Nephron (organoid): Measurements from ENCODE around the gene MPPE1.
"Not testable (repeated sequence)": the region's sequence is repeated elsewhere in the genome, so short reads cannot be mapped to it uniquely, and the experiment has no call there.

Experiments used
- H3K27ac Mint-ChIP-seq, 3 experiments: 2 replicates each; pipeline ENCODE4 v1.8.0; 2020; ENCODE audit warnings: mixed read lengths in 3 of 3, mild to moderate bottlenecking in 2 of 3, moderate library complexity in 1 of 3
- H3K27me3 Mint-ChIP-seq: 2 replicates; pipeline ENCODE4 v1.8.0; 2021; ENCODE audit warnings: low read depth, mild to moderate bottlenecking, moderate library complexity, mixed read lengths
- H3K36me3 Mint-ChIP-seq: 2 replicates; pipeline ENCODE4 v1.8.0; 2020; ENCODE audit warnings: low read depth, mixed read lengths
- H3K4me1 Mint-ChIP-seq: 2 replicates; pipeline ENCODE4 v1.8.0; 2020; ENCODE audit warnings: mixed read lengths
- H3K4me3 Mint-ChIP-seq, 3 experiments: 2 replicates each; pipeline ENCODE4 v1.8.0; 2020; ENCODE audit warnings: mild to moderate bottlenecking in 3 of 3, mixed read lengths in 3 of 3, moderate library complexity in 2 of 3
- H3K9me3 Mint-ChIP-seq: 2 replicates; pipeline ENCODE4 v1.8.0; 2020; ENCODE audit warnings: mixed read lengths
- CTCF ChIP-seq, 3 experiments: fragments of 200-600 bp; sonication (generic); IDR thresholded peaks; one replicate each; pipeline ENCODE4 v1.5.0; 2021; ENCODE audit warnings: antibody characterized with exemption in 3 of 3; ENCODE audit not compliant: unreplicated experiment in 3 of 3

Gene MPPE1

GRCh38 chr18:11859282-11859830 lies 48.8 kb downstream of the MPPE1 start:
- peak overlapping the region in 1 of 3 experiments; percentile 43 for H3K27ac Mint-ChIP-seq
- H3K4me1 Mint-ChIP-seq, result peaks cover 25% of the 10 kb centered on the region
- no peaks in the 10 kb centered on the region for H3K9me3 Mint-ChIP-seq
- no peak overlapping the region for H3K4me3 Mint-ChIP-seq
- no peaks in the 10 kb centered on the region for H3K27me3 Mint-ChIP-seq
- no peak for TF ChIP-seq CTCF (IDR thresholded peaks at IDR 0.05; ENCODE audit: unreplicated experiment in 3 of 3)
- peaks cover 4% of the 10 kb centered on the region for H3K36me3 Mint-ChIP-seq

- H3K4me3 Mint-ChIP-seq, result peak overlapping the region; percentile 51 to 68 (median 66)
- no peaks in the 10 kb centered on the region for H3K27me3 Mint-ChIP-seq
- peaks cover 37% of the 10 kb centered on the region for H3K4me1 Mint-ChIP-seq
Measured at GRCh38 chr18:11857177-11857887, 50.8 kb downstream of the MPPE1 start.

DNA sequence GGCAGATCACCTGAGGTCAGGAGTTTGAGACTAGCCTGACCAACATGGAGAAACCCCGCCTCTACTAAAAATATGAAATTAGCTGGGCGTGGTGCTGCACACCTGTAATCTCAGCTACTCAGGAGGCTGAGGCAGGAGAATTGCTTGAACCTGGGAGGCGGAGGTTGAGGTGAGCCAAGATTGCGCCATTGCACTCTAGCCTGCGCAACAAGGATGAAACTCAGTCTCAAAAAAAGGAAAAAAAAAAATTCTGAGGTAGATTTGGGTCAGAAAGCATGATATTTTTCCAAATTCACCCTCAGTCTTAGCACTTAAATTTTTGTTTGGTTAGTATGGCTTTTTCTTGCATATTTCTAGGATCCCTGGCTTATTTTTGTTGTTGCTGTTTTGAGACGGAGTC lies 53.6 kb downstream of the MPPE1 start:
- H3K27me3 Mint-ChIP-seq, H3K27ac Mint-ChIP-seq, H3K36me3 Mint-ChIP-seq, H3K9me3 Mint-ChIP-seq: not testable (repeated sequence)
- Mint-ChIP-seq H3K4me1 (peaks cover 55% of the 10 kb centered on the region), H3K4me3 (peak overlapping the region; percentile 36 to 73 (median 63))

More at GRCh38 chr18:11857177-11857887, 50.8 kb downstream of the MPPE1 start:
- Mint-ChIP-seq H3K36me3 (peaks cover 4% of the 10 kb centered on the region), H3K9me3 (no peaks in the 10 kb centered on the region), H3K27ac (peak overlapping the region; percentile 69 to 94 (median 88))
- no peak for TF ChIP-seq CTCF (IDR thresholded peaks at IDR 0.05; ENCODE audit: unreplicated experiment in 3 of 3)

DNA sequence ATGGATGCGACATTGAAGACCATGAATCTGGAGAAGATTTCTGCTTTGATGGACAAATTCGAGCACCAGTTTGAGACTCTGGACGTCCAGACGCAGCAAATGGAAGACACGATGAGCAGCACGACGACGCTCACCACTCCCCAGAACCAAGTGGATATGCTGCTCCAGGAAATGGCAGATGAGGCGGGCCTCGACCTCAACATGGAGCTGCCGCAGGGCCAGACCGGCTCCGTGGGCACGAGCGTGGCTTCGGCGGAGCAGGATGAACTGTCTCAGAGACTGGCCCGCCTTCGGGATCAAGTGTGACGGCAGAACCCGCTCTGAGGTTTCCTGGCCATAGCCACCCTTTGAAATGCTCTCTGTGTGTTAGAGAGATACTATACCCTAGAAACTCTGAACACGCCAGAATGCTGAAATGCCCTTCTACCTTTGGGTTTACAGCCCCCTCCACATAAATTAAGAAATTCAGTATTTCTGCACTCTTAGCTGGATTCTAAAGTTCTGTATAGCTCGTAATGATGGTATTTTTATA lies 56.2 kb downstream of the MPPE1 start:
- Mint-ChIP-seq H3K36me3 (peaks cover 4% of the 10 kb centered on the region), H3K4me3 (peak overlapping the region; percentile 100), H3K27me3 (peaks cover 4% of the 10 kb centered on the region), H3K4me1 (peaks cover 35% of the 10 kb centered on the region), H3K9me3 (no peaks in the 10 kb centered on the region), H3K27ac (peak overlapping the region; percentile 92 to 99 (median 98))
- no peak for TF ChIP-seq CTCF (IDR thresholded peaks at IDR 0.05; ENCODE audit: unreplicated experiment in 3 of 3)

- H3K9me3 Mint-ChIP-seq, result no peaks in the 10 kb centered on the region
- H3K27me3 Mint-ChIP-seq, result peaks cover 4% of the 10 kb centered on the region
- peaks cover 4% of the 10 kb centered on the region for H3K36me3 Mint-ChIP-seq
- H3K4me1 Mint-ChIP-seq, result peaks cover 34% of the 10 kb centered on the region
- H3K4me3 Mint-ChIP-seq, result peak within 1 kb of the TSS; percentile 100
- no peak for TF ChIP-seq CTCF (IDR thresholded peaks at IDR 0.05; ENCODE audit: unreplicated experiment in 3 of 3)
- H3K27ac Mint-ChIP-seq, result peak within 1 kb of the TSS; percentile 92 to 99 (median 98)
Measured at GRCh38 chr18:11851146-11851805, 56.8 kb downstream of the MPPE1 start, which contains the start of gene CHMP1B. Gene CHMP1B, plus strand, starts transcription at chr18:11851413. Its CDS starts 99 bp downstream, at chr18:11851512.

DNA sequence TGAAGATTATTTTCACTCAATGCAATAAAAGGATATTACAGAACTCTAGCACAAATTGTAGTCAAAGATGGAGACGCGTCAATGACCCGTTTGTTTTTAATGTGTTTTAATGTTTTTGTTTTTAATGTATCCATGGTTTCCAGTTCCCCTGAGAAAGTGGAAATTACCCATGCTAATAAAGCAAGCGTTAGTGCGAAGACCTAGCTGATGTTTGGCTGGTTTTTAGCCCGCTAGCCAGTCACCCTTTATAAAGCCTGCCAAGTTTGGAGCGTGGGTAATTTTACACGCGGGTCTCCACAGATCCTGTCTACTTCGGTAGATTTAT lies 57.3 kb downstream of the MPPE1 start:
- no peak for TF ChIP-seq CTCF (IDR thresholded peaks at IDR 0.05; ENCODE audit: unreplicated experiment in 3 of 3)
- no peaks in the 10 kb centered on the region for H3K9me3 Mint-ChIP-seq
- peaks cover 34% of the 10 kb centered on the region for H3K4me1 Mint-ChIP-seq
- peaks cover 4% of the 10 kb centered on the region for H3K36me3 Mint-ChIP-seq
- H3K27me3 Mint-ChIP-seq, result peaks cover 4% of the 10 kb centered on the region
- peak overlapping the region; percentile 100 for H3K4me3 Mint-ChIP-seq
- H3K27ac Mint-ChIP-seq, result peak overlapping the region; percentile 92 to 99 (median 98)
